GM13976 (cell line): ENCODE data around the gene GNG2.
A peak's percentile ranks its signal among the peaks of the same experiment; 100 is the strongest.

Experiments
- DNase-seq: peaks from one replicate; pipeline ENCODE4 v3.0.0; 2012; ENCODE audit warnings: low spot score
- in situ Hi-C: fragments of 300-500 bp; cut with MboI; formaldehyde crosslinking; loops from one replicate; pipeline ENCODE4 v1.12.0; 2022; ENCODE audit warnings: low sequenced_read_pairs, mixed read lengths, inconsistent platforms; ENCODE audit not compliant: unreplicated experiment
- TF ChIP-seq, protein P1 (sequence below): IDR thresholded peaks from 2 replicates; pipeline ENCODE4 v1.5.1; 2012; ENCODE audit warnings: borderline replicate concordance, mild to moderate bottlenecking; ENCODE audit not compliant: insufficient read depth; ENCODE audit errors: extremely low read depth, missing control alignments, control extremely low read depth

The GNG2 gene

DNA sequence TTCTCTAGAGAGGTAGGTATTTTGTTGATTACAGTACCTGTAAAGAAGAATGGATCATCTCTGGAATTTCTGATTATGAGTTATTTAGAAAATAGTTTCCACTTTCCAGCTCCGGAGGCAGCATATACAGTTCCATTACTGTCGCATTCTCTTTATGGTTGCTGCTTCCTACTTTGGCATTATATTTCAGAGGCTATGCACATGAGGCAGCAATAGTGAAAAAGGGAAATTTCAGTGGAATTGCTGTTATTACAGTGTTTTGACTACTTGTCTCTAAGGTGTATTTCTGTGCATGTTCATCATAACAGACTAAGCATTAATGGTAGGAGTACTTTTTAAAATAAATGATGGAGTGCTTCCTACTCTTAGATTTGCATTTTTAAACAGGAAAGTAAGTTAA is 10.2 kb downstream of the GNG2 start:
- DNase-seq, result no peak
- TF ChIP-seq, protein P1, sequence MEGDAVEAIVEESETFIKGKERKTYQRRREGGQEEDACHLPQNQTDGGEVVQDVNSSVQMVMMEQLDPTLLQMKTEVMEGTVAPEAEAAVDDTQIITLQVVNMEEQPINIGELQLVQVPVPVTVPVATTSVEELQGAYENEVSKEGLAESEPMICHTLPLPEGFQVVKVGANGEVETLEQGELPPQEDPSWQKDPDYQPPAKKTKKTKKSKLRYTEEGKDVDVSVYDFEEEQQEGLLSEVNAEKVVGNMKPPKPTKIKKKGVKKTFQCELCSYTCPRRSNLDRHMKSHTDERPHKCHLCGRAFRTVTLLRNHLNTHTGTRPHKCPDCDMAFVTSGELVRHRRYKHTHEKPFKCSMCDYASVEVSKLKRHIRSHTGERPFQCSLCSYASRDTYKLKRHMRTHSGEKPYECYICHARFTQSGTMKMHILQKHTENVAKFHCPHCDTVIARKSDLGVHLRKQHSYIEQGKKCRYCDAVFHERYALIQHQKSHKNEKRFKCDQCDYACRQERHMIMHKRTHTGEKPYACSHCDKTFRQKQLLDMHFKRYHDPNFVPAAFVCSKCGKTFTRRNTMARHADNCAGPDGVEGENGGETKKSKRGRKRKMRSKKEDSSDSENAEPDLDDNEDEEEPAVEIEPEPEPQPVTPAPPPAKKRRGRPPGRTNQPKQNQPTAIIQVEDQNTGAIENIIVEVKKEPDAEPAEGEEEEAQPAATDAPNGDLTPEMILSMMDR, result no peak
- in situ Hi-C loops, result no loop called here

GRCh38 chr14:51871846-51872245 is 11.4 kb downstream of the GNG2 start:
- in situ Hi-C loops, result no loop called here
- TF ChIP-seq, protein P1, result no peak

GRCh38 chr14:51872396-51872795 is 12.0 kb downstream of the GNG2 start:
- TF ChIP-seq, protein P1, result no peak
- DNase-seq, result no peak
- in situ Hi-C loops, result no loop called here

More at GRCh38 chr14:51871846-51872245, 11.4 kb downstream of the GNG2 start:
- no peak for DNase-seq

DNA sequence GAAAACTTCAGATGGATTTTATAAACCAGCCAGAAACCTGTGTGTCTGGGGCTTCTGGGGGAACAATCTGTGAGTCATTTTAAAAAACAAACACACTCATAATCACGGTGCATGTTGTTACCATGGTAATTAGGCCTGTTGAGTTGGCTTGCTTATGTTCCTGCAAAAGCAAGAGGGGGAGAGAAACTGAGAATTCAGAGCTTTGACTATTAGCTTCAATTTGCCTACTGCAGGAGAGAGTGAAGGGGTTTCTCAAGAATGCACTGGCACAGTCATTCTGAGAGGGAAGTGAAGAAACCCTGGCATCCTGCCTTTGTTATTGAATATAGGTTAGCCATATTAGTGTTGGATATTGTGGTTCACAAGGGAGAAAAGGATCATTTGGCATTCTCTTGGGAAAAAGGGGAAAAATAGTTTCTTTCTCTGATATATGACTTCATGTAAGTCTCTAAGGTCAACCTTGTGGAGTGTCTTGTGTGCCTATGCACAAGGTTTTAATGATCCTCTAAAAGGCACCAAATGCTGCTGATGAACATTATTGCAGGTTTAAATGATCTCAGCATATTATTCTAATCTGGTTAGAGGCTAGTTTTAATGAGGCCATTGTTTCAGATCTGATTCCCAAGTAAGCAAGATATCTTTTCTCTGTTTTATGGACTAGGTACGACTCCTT is 12.9 kb downstream of the GNG2 start:
- TF ChIP-seq, protein P1, result no peak
- peak; percentile 50 for DNase-seq
- in situ Hi-C loops, result no loop called here

- TF ChIP-seq, protein P1, result no peak
- in situ Hi-C loops, result no loop called here
- no peak for DNase-seq
Observed at GRCh38 chr14:51877810-51878209, 17.4 kb downstream of the GNG2 start.

- DNase-seq, result no peak
- in situ Hi-C loops, result no loop called here
- TF ChIP-seq, protein P1, result no peak
Observed at GRCh38 chr14:51879170-51879569, 18.8 kb downstream of the GNG2 start.
